OCI-M1 (cell line): ENCODE results near the gene SLC46A2.

ENCODE experiments used
- DNase-seq: peaks from one replicate; lab custom pipeline; 2025; lab: John Stamatoyannopoulos, UW

SLC46A2 gene

GRCh38 chr9:112890106-112891081 is at the start of gene SLC46A2:
TSS of gene SLC46A2 (minus strand) at chr9:112890876. CDS start at chr9:112890681, 195 bp downstream.
- no peak for DNase-seq

DNA sequence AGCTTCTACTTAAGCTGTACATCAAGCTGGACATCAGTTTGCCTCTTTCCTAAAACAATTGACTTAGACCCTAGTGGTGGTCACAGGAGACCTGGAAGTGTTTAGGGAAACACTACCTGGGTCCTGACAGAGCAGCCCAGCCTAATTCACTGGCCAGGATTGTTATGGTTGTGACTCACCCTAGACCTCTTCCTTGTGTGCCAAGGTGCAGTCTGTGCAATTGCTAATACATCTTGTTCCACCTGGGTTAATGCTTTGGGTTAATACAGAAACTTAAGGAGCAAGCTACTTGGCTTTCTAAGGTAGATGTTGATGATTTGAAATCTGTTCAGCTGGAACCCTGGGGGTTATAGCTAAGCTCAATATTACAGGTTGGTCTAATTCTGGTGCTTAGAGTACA is 48.7 kb upstream of the SLC46A2 start:
- DNase-seq: no peak

- DNase-seq: no peak
Observed at GRCh38 chr9:112933696-112934095, 43.0 kb upstream of the SLC46A2 start.

- DNase-seq: peak; percentile 75
Observed at GRCh38 chr9:112925058-112925641, 34.5 kb upstream of the SLC46A2 start.

- peak; percentile 88 for DNase-seq
Observed at GRCh38 chr9:112921549-112921948, 30.9 kb upstream of the SLC46A2 start.

DNA sequence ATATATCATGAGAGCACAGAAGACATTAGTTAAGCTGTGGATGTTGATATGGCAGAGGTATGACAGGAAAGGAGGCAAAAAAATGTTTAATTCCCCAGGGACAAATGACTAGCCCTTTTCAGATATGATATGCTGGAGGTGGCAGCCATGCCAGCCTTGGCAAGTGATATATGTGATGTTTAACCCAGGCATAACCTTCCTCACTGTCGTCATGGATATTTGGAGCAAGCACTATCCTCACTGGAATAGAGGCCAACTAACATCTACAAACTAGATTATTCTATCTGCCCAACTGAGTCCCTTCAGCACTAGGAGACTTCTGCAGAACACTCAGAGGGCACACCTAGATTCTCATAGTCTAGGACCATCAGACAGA is 27.3 kb upstream of the SLC46A2 start:
- no peak for DNase-seq

- DNase-seq: no peak
Observed at GRCh38 chr9:112917047-112917986, 26.6 kb upstream of the SLC46A2 start.

DNA sequence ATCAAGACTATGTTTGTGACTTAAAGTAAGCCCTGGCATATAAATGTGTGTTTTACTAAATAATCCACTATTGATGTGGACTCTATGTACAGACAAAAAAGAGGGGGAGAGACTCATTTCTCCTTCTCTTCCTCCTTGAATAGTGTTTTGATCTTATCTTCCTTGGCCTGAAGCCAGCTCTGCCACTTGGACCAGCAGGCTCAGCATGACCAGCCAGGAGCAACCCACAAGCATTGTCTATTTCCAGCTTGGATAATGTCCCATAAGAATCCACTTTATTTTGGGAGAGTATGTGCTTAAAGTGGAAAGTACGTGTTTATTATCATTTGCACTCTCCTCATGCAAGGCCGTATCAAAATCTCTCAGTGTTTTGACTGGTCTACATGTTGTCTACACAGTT is 23.8 kb upstream of the SLC46A2 start:
- peak; percentile 15 for DNase-seq

GRCh38 chr9:112913326-112913725 is 22.6 kb upstream of the SLC46A2 start:
- DNase-seq: no peak

GRCh38 chr9:112912636-112913035 is 22.0 kb upstream of the SLC46A2 start:
- DNase-seq: no peak

GRCh38 chr9:112911736-112912135 is 21.1 kb upstream of the SLC46A2 start:
- no peak for DNase-seq

GRCh38 chr9:112905084-112905483 is 14.4 kb upstream of the SLC46A2 start:
- no peak for DNase-seq

DNA sequence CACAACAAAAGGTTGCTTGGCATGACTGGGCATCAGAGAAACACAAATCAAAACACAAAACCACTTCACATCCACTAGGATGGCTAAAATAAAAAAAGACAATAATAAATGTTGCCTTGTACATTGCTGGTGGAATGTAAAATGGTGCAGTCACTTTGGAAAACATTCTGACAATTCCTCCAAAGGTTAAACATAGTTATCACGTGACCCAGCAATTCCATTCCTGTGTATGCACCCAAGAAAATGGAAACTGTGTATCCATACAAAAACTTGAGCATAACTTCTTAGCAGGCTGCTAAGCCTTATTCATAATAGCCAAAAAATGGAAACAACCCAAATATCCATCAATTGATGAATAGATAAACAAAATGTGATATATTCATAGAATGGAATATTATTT is 10.2 kb upstream of the SLC46A2 start:
- DNase-seq: no peak

- DNase-seq: no peak
Observed at GRCh38 chr9:112900488-112900887, 9.8 kb upstream of the SLC46A2 start.

GRCh38 chr9:112898872-112899311 is 8.2 kb upstream of the SLC46A2 start:
- peak; percentile 7 for DNase-seq

DNA sequence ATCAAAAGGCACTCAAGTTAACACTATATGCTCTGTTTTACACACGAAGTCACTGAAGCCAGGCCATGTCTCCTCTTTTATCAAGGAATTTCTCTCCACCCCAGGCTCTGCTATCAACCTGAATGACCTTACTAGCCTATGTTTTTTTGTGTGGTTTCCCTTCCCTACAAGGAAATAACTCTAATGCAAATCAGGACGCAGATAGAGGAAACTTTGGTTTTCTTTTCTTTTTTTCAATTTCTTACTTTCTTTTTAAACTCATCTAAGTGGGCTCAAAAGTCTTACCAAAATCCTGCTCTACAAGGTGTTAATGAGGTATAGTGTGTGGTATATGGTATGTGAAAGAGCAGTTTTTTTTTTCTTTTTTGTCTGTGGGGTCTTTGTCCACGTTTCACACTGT is 5.5 kb upstream of the SLC46A2 start:
- no peak for DNase-seq

DNA sequence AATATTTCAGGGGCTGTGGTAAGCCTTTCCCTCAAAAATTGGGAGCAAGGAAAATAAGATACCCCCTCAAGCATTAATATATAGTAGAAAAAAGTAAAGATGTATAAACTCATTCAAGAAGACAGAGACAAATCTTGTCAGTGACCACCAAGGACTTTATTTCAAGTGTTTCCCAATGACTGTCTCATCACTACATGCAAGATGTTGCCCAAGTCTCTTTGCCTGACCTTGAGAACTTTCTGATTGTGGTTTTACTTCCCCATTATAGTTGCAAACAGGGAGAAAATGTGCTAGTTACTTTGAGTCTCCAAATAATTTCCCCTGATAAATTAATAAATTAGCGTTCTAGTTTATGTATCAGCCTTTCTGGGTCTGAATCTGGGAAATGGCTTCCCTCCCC is 4.0 kb upstream of the SLC46A2 start:
- DNase-seq: no peak

- DNase-seq: no peak
Observed at GRCh38 chr9:112894041-112894440, 3.4 kb upstream of the SLC46A2 start.

DNA sequence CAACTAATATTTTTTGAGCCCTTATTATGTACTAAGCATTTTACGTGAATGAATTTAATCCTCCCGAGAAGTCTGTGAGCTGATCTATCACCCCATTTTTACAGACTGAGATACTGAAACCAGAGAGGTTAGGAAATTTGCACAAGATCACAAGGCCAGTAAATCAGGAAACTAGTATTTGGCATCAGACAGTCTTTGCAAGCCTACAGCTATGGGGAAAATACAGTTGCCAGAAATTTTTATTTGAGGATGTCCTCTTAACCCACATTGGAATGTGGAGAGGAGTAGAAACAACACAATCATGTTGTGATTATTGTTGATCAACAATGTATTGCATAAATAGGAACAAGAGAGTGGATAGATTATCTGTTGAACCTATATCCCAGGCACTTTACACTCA is 2.3 kb upstream of the SLC46A2 start:
- no peak for DNase-seq

- no peak for DNase-seq
Observed at GRCh38 chr9:112891521-112891920, 845 bp upstream of the SLC46A2 start.

GRCh38 chr9:112887381-112887780 is 3.3 kb downstream of the SLC46A2 start:
- DNase-seq: peak; percentile 19

DNA sequence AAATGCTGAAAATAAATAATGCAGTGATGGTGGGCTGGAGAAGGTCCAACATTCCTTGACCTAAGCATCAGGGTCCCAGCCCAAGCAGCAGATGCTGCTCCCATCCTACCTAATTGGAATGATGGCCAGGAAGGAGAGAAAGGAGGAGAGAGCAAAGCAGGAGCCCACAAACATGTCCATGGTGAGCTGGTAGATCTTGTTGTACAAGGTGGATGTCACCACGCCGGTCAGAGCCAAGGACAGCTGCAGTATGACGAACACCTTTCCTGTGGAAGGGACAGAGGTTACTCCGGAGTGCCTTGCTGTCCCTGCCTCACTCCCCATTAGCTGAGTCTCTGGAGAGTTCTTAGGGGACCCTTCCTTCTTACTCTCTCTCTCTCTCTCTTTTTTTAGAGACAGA is 4.3 kb downstream of the SLC46A2 start:
- DNase-seq: no peak
